HG02970 (cell line): ENCODE measurements around the gene CD28.

ENCODE experiments used
- ATAC-seq: cut with Tn5 transposase; IDR thresholded peaks from one replicate; pipeline ENCODE4 v1.9.1; 2021; ENCODE audit warnings: mild to moderate bottlenecking, moderate library complexity, moderate number of reproducible peaks; ENCODE audit not compliant: unreplicated experiment, low FRiP score

Gene CD28

DNA sequence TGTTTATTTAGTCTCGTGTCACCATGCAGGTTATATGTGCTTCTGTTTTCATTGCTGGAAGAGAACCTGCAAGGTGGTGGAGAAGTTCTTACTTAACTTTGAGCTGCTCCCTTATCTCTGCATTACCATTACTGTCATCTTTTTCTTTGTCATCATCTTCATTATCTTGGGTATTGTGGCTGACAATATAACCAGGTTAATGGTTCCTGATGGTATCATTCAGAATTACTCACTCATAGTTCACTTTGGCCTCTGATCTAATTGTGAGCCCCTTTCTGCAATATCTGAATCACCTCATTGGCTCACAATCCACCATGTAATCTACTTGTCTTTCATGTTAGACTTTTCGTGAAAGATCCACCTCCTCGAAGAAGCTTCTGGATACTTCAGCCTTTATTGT lies 5.0 kb downstream of the CD28 start:
- ATAC-seq, result no peak

DNA sequence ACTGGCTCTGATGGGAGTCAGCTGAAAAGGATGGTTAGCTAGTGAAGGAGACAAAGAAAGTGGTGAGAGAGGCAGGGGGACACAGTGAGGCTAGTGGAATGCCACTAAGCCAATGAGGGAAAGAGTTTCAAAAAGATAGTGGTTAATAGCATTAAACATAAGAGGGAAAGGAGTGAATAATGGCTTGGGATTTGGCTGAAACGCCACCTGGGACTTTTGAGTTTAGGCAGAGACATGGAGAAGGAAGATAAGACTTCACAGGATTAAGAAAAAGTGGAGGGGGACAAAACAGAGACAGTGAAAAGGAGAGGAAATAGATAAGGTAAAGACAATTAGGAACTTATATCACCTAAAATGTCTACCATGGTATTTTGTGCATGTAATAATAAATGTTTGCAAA lies 6.9 kb downstream of the CD28 start:
- no peak for ATAC-seq

DNA sequence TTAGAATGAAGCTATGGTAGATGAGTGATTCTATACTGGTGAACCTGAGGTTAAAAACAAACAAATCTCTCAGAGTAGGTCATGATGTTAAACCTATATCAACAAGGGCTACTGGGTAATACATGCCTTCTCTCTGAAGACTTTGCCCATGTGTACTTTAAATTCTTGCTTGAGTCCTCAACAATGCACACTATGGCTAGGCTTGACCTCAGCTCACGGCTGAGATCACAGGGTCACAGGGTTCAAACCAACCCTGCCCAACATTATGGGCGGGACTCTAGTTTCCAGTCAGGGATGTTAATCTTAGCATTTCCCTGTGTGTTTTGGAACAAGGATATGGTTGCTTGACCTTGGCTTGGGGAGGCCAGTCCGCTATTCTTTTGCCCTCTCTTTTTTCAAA lies 7.7 kb downstream of the CD28 start:
- ATAC-seq, result no peak

DNA sequence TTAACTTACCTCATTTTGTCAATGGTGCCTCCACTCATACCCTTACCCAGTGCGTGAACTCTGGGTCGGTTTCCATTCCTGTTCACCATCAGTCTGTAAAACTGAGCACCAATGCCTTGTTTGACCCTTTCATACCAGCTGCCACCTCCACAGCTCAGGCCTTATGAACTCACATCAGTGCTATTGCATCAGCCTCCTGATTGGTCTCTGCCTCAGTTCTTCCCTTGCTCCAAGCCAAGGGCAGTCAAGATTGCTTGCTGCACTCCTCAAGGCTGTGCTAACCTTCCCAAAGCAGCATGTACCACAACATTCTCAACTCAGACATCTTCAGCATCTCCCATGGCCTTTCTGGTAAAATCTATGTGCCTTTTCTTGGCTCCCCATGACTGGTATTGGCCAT lies 9.3 kb downstream of the CD28 start:
- no peak for ATAC-seq

DNA sequence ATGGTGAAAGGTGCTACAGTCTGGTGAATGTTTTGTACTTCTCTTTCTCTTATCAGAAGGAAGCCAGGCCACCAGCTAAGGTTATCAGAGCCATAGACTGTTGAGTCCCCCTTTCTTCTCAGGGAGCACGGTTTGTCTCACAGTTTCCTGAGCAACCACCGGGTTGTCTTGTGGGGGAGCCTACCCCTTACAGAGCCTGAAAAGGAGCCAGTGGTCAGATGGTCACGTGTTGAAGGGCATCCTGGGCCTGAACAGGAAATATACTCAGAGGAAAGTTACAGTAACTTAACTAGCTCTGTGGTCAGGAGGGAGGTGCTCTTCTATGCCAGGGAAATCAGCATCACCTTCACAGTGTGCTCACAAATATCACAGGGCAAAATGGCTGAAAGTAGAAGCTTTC lies 11.6 kb downstream of the CD28 start:
- ATAC-seq, result peak; percentile 79

DNA sequence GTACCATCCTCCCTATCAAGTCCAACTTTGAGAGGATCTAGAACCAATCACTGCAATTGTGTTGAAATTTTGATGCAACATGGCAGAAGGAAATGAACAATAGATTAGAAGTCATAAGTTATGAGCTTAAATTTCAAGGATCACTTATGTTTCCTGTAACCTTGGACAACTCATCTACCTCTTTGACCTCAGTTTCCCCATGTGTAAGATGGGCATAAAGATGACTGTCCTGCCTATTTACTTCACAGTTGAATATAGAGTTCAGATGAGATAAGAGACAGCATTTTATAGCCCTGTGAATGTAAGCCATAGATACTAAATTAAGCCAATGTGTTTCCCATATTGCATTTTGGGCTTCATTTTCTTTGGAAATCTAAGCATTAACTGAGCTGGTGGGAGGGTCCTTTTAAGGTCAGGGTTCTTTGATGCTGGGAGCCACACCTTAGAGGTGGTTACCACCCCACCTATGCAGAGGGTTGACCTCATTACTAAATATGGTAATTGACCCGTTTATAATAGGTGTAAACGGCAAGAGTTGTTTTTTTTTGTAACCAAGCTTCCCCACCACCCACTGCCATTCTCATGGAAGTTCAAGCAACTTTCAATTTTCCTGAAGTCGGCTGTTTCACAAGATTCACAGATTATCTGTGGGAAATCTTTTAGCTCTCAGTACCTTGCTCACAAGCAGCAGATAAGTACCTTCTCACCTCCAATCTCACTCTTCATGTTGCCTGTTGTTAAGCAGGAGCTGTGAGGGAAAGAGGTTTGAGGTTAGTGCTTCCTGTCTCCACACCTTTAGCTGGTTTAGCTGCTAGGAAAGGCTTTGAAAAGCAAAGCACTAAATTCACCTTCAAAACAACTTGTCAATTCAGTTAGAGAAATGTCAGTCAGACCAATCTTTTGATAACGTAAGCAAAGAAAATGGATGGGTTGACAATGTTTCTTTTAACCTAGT lies 13.3 kb downstream of the CD28 start:
- no peak for ATAC-seq

DNA sequence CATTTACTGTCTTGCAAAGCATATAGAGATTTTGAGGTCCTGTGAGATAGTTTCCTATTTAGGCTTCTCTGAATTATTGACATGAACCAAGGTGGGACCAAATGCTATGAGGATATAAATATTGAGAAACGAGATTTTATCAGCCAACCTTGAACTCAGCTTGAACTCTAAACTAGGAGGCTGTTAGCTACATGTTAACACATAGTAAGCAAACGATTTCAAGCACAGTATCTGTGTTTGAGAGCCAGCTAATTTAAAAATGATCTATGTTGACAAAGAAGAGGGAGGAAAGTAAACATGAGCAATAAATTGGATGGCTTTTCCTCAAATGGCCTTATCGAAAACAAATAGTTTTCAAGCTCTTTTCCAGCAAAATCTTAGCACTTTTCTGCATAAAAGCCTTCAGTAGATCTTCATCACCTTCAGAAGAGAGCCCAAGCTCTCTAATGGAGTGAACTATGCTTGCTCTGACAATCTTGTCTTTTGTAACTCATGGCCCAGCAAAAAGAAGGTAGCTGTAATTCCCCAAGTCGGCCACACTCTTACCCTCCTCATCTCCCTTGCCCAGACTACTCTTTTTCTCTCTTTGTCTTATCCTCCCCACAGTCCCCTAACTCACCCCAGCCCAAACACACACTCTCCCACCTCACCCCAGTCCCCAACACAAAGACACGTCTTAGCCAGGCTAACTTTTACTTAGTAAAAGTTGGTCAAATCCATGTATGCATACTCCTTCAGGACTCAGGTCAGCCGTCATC lies 14.7 kb downstream of the CD28 start:
- no peak for ATAC-seq

DNA sequence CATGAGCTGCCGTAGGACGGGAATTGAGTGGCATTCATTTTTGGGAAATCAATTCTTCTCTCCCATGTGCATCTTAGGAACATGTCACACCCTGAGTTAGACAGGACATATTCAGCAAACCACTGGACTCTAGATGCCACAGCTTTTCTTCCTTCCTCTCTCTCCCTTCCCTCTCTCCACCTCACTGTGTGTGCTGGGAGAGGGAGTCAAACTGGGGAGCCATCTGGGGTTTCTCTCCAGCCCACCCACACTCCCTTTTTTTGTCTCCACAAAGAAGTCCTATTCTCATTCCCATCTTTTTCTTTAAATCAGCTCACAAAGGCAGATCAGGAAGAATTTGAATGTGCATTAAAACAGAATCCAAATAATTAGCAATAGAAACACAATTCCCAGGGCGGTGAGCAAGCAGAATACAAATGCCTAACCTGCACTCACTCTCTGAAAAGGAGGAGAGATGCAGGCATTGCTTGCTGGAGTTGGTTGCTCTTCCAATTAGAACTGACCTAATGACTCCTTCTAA lies 15.4 kb downstream of the CD28 start:
- no peak for ATAC-seq

DNA sequence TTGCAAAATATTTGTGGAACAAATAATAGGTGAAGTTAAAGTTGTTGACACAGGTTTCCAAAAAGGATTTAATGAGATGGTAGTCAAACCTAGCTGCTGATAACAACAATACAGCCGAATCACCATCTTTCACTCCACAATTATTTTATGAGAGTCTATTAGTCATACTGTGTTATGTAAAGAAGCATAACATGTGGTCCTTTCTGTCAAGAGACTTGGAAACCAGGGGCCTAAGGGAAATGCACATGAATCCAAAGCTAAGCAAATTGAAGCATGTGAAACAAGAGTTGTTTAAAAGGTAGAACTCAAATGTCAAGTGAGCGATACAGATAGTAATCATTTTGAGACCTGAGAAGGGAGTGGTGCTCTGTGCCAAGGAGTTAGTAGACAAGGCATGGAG lies 16.0 kb downstream of the CD28 start:
- no peak for ATAC-seq

DNA sequence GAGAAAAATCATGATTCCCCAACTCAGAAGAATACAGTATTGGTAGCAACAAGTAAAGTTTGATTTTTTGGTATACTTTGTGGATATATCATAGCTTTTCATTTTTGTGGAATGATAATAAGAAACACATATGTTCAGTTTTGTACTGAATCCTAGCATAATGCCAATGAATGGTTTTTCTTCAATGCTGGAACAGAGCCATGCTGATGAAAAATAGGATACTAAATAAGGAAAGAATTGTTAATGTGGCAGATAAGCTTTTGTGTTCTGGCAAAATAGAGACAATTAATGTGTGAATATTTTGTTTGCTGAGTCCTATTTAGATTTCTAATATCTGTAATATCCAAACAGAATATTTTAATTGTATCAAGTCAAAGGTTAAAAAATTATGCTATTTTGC lies 21.9 kb downstream of the CD28 start:
- no peak for ATAC-seq

DNA sequence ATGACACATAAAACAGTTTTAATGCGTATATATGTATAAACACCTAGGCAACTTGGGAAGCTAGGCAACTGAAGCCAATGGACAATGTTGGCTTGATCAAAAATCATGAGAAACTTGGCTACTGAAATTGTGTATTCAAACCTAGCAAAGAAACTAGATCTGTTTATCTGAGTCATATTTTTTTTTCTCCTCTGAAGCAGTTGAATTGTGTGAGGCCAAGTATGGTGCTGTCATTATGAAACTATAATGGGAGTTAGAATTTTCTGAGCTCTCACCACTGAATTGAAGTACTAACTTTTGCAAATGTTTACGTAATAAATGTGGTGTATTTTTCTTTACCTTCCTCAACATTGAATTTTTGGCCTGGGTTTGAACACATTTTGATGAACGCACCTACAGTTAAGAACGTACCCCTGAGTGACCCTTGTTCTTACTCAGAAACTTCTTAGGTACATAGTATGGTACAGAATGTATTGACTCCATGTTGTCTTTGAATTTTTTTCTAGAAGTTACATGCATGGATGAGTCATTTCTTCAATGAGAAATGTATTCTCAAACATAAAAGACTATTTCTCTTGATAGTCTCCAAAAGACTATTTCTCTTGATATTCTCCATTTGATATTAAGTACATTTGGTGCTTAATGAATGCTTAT lies 23.8 kb downstream of the CD28 start:
- ATAC-seq, result no peak

DNA sequence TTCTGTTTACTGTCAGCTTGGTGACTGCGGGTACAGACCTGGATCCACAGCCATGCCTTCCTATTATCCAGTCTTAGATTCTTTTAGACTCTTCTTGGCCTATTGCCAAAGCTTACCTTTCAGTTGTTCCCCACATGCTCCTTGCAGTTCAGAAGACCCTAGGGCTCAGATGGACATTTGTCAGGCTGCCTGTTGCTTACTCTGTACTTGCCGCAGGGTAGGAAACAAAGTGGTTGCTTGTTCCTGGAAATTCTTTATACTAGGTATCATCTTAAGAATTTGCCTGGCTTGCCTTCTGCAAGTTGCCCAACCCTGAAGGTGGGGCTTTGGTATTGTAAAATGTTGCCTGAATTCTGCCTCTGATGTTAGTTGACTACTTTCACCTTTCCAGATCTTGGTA lies 24.4 kb downstream of the CD28 start:
- no peak for ATAC-seq

DNA sequence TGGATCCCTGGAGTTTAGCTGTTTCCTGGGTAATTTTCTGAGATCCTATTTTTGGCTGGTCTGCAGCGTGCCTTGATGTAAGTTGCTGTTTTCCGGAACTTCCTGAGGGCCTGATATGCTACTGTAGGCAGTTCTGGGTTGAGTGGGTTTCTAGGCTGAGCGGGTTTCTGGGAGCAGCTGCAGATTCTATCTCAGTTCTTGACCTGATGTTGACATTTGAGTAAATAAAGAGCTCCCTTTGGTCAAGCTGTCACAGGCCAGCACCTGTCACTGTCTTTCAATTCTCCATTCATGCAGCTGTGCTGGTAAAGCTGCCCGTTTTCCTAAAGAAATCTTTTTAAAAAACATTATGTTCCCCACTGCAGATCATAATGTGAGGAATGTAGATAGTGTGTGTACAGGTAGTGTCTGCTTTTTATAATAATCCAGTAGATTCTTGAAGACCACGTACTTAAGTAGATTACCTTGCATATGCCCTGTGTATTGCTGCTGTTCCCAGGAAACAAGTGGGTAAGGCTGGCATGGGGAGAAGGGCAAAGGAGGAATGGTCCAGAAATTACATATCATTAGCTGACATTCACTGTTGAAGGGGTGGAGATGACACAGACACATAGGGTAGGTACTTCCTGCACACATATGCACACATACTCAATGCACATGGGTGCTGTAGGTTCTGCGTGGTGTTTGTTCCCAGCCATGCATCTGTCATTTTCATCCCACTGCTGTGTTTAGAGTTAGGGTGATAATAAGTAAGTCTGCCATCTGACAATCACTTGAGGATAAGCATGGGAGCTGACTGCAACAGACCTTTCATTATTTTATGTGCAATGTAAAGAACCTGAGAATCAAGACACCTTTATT lies 25.9 kb downstream of the CD28 start:
- ATAC-seq, result no peak

DNA sequence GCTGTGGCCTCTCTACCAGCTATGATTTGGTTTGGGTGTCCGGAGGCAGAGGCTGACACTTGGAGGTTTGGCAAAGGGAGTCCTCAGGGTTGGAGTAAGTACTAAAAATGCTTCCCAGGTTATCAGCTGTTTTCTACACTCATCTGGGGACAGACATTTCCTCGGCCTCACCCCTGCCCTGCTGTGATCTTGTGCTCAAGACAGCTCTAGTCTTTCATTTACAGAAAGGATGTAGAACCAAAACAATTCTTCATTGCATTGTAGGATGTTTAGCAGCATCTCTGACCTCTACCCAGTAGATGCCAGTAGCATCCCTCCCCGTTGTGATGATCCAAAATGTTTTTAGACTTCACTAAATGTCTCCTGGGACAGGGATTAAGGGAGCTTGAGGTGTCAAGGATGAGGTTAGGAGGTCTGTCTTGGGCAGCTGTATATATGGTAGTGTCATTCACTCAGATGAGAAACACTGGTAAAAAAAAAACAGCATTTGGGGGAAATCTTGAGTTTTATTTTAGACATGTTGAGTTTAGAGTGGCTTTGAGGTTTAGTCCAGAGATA lies 26.6 kb downstream of the CD28 start:
- ATAC-seq, result no peak

DNA sequence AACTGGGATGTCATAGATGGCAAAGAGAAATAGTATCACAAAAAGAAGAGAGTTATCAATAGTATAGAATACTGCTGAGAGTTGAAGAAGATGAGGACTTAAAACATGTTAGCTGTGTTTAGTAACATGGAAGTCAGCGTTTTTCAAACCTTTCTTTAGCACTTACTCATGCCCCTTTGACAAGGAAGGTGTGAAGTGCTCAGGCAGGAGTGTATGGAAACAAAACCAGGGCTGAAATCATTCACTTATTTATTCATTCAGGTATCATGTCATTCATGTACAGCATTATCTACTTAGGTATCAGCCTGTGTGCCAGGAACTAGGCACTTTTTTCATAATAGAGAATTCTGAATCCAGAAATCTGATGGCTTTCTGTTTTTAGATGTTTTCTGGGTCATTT lies 27.2 kb downstream of the CD28 start:
- ATAC-seq, result no peak

DNA sequence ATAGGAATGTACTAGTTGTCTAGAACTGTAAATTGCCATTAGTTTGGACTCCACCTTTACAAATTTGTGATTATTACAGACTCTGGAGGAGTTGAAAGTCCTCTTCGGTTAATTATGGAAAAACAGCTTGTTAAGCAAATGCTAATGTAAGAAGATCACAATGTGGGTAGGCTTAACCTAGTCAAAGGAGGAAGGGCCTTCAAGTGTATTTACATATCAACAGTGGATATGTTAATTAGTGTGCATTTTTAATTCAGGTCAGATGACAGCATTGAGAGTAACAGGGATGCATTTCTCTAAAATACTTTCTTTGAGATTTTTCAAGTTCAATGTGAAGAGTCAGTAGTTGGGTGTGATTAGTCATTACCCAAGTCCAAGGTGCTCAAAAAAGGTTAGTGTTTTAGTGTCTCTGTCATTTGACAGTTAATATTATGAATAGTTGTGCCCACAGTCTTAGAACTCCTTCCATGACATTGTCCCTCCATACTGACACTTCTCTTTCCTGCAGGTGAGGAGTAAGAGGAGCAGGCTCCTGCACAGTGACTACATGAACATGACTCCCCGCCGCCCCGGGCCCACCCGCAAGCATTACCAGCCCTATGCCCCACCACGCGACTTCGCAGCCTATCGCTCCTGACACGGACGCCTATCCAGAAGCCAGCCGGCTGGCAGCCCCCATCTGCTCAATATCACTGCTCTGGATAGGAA lies 28.0 kb downstream of the CD28 start:
- no peak for ATAC-seq

DNA sequence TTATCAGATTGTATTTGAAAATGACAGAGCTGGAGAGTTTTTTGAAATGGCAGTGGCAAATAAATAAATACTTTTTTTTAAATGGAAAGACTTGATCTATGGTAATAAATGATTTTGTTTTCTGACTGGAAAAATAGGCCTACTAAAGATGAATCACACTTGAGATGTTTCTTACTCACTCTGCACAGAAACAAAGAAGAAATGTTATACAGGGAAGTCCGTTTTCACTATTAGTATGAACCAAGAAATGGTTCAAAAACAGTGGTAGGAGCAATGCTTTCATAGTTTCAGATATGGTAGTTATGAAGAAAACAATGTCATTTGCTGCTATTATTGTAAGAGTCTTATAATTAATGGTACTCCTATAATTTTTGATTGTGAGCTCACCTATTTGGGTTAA lies 30.9 kb downstream of the CD28 start:
- ATAC-seq, result no peak

DNA sequence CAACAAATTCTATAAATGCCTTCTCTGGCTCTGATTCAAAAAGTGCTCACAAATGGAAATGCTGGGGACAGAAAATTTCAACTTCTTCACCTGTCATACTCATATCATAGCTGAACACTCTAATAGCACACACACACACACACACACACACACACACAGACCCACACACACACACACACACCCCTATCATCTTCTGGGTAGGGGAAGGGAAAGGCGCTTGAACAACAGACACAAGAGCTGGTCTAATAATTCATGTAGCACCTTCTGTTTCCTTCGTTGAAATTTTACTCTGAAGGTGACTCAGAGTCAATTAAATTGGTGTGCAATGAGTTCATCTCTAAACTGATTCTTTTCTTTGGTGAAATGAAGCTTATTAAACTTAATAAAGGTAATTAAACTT lies 32.9 kb downstream of the CD28 start:
- ATAC-seq, result no peak

DNA sequence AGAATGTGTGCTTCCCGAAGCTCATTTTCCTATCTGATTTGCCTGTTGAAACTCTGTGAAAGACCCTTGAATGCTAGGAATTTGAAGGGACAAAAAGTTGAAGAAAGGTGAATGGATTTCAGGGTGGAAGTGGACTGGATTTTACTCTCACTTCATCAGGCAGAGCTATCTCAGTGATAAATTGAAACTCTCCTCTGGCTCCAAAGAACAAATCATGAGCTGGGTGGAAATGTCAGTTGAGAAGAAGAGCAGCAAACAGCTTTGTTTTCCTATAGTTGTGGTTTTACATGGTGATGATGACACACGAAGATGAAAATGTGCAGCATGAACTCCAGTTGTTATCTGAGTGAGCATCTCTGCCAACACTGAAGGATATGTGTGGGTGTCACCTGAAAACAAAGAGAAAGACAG lies 34.4 kb downstream of the CD28 start:
- no peak for ATAC-seq
